Ovary (tissue), 3 donors: ENCODE results near the gene SLBP.

Source experiments
- EP300 ChIP-seq: sonication (generic); formaldehyde crosslinking; IDR thresholded peaks from one replicate; pipeline ENCODE4 v1.6.1; 2017; ENCODE audit warnings: antibody characterized with exemption
- POLR2A ChIP-seq: fragments of 450-650 bp; IDR thresholded peaks from one replicate; pipeline ENCODE4 v1.6.1; 2017; ENCODE audit warnings: antibody characterized with exemption, mild to moderate bottlenecking, moderate library complexity
- TF ChIP-seq, protein P1 (sequence below), 3 donors: fragments of 450-650 bp in 2 of 3; fragments of 200-600 bp in 1 of 3; IDR thresholded peaks; one replicate each; pipeline versions ENCODE4 v1.5.1 to v1.8.0; 2016 to 2022; ENCODE audit warnings: antibody characterized with exemption in 3 of 3, mild to moderate bottlenecking in 1 of 3
- donor health status: DM: no; HTN: no; CAD: no.

DNA sequence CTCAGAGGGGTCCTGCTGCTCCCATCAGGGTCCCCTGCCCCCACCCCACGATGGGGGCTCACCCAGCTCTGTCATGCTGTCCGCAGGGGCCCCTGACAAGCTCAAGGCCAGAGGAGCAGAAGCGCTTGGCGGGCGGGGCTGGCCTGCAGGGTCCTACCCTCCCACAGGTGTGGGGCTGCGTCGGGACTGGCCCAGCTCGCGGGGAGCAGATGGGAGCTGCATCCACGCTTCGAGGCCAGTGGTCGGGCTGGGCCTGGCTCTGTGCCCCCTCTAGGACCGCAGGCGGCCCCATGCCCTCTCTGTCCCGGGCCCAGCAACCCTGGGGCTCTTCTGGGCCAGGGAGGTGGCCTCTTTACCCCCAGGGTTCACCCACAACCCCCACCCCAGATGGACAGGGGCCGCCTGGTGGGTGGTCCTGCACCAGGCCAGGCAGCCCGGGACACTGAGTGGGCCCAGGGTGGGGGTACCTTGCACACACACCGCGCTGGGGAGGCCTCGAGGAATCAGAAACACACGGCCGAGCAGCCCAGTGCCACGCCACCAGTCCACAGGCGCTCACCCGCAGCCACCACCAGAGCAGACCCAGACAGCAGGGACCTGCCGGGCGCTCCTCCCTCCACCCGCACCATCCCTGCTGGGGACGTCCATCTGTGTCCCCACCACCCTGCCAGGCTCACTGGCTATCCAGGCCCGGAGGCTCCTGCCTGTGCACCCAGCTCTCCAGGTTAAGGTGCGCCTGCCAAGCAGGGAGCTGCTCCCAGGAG lies 39.2 kb upstream of the SLBP start:
- TF ChIP-seq POLR2A (no peak), EP300 (no peak)
- TF ChIP-seq, protein P1, sequence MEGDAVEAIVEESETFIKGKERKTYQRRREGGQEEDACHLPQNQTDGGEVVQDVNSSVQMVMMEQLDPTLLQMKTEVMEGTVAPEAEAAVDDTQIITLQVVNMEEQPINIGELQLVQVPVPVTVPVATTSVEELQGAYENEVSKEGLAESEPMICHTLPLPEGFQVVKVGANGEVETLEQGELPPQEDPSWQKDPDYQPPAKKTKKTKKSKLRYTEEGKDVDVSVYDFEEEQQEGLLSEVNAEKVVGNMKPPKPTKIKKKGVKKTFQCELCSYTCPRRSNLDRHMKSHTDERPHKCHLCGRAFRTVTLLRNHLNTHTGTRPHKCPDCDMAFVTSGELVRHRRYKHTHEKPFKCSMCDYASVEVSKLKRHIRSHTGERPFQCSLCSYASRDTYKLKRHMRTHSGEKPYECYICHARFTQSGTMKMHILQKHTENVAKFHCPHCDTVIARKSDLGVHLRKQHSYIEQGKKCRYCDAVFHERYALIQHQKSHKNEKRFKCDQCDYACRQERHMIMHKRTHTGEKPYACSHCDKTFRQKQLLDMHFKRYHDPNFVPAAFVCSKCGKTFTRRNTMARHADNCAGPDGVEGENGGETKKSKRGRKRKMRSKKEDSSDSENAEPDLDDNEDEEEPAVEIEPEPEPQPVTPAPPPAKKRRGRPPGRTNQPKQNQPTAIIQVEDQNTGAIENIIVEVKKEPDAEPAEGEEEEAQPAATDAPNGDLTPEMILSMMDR (IDR thresholded peaks at IDR 0.05): no peak
